Astrocyte (in vitro differentiated cells and primary cell): ENCODE data around the gene ASF1B.

ENCODE experiments used
- CTCF ChIP-seq: IDR thresholded peaks from 2 replicates; pipeline ENCODE4 v1.5.1; 2011; ENCODE audit warnings: low read depth, mild to moderate bottlenecking, inconsistent platforms, low read length, moderate library complexity; ENCODE audit not compliant: insufficient read depth
- EZH2 ChIP-seq: IDR thresholded peaks from 2 replicates; pipeline ENCODE4 v1.6.1; 2012; ENCODE audit warnings: mild to moderate bottlenecking, low read length, inconsistent platforms; ENCODE audit not compliant: insufficient read depth

GRCh38 chr19:14096272-14096992 is 40.0 kb downstream of the ASF1B start:
- TF ChIP-seq CTCF = no peak
- TF ChIP-seq EZH2 = no peak
